Measurements from ENCODE around the gene VEGFA. TPM values are rescaled to one million over a fixed set of nuclear protein-coding genes. Genes with fewer than 3 reads are reported as not detected.
"Not testable (repeated sequence)": the region's sequence is repeated elsewhere in the genome, so short reads cannot be mapped to it uniquely, and the experiment has no call there.

Gene VEGFA
- total RNA-seq, 1 donor from 2014 or later, result 29.0 TPM

DNA sequence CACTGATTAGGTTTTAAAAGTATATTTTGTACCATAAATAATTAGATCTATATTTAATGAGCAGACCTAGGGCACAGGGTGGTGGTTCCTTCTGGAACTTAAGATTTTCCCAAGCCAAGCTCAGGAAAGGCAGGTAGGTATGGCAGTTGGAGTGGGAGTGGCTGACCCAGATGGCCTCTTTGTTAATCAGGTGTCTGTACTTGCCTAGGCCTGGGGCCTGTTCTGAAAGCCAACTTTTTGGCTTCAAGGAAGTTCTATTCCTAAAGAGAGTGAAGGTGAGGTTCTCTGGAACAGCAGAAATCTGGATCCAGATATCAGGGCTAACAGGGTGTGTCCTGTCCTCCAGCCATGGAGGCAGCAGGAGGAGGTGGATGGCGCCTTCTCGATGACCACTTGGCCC, 44.9 kb downstream of the VEGFA start:
- H3K4me3 Mint-ChIP-seq, result no peak overlapping the region
- no peaks in the 10 kb centered on the region for H3K36me3 Mint-ChIP-seq (ENCODE audit: low read depth)
- no peaks in the 10 kb centered on the region for H3K4me1 Mint-ChIP-seq
- DNase-seq, result no peak
- no peak for ATAC-seq (ENCODE audit: low read depth)
- H3K27ac Mint-ChIP-seq, result no peak overlapping the region
- H3K27me3 Mint-ChIP-seq, result peaks cover 14% of the 10 kb centered on the region
- intact Hi-C loops (cut with micrococcal nuclease), result no loop called here
- ChIA-PET CTCF (interaction anchor here (1.6 kb wide), 1 partner anchor 46 kb away, joined by 3 read pairs; no protein-coding TSS in a partner anchor), POLR2A (no interaction called here)
- no peaks in the 10 kb centered on the region for H3K9me3 Mint-ChIP-seq
- TF ChIP-seq, protein P1, sequence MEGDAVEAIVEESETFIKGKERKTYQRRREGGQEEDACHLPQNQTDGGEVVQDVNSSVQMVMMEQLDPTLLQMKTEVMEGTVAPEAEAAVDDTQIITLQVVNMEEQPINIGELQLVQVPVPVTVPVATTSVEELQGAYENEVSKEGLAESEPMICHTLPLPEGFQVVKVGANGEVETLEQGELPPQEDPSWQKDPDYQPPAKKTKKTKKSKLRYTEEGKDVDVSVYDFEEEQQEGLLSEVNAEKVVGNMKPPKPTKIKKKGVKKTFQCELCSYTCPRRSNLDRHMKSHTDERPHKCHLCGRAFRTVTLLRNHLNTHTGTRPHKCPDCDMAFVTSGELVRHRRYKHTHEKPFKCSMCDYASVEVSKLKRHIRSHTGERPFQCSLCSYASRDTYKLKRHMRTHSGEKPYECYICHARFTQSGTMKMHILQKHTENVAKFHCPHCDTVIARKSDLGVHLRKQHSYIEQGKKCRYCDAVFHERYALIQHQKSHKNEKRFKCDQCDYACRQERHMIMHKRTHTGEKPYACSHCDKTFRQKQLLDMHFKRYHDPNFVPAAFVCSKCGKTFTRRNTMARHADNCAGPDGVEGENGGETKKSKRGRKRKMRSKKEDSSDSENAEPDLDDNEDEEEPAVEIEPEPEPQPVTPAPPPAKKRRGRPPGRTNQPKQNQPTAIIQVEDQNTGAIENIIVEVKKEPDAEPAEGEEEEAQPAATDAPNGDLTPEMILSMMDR (IDR thresholded peaks at IDR 0.05), result no peak

DNA sequence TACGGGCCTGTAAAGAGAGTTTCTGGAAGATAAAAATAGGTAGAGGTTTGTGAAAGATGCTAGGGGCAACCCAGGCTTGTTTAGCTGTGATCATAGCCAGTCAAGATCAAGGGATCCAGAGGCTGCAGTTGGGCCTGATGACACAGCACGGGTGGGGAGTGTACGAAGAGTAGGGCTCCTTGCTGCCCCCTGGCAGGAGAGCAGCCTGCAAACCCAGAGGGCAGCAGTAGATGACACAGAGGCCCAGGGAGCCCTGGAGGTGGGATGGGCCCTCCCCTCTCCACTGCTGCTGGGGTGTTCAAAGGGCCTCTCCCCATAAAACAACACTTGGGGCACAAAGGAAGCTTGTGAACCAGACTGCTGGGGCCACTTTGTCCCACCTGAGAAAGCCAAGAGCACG, 47.2 kb downstream of the VEGFA start:
- H3K36me3 Mint-ChIP-seq (ENCODE audit: low read depth), result no peaks in the 10 kb centered on the region
- peaks cover 19% of the 10 kb centered on the region for H3K27me3 Mint-ChIP-seq
- ChIA-PET POLR2A (no interaction called here), CTCF (interaction anchor here (1.0 to 1.3 kb wide), 3 partner anchors 47 to 92 kb away, joined by 3 to 5 read pairs (median 5); partner anchors contain the start of gene VEGFA)
- no peak overlapping the region for H3K27ac Mint-ChIP-seq
- ATAC-seq (ENCODE audit: low read depth) (peak; percentile 71), DNase-seq (no peak)
- intact Hi-C loops (cut with micrococcal nuclease), result loop anchor here (1.0 kb wide), 3 partner anchors 48 to 150 kb away; no protein-coding TSS in a partner anchor
- no peak overlapping the region for H3K4me3 Mint-ChIP-seq
- TF ChIP-seq, protein P1 (IDR thresholded peaks at IDR 0.05), result no peak
- H3K4me1 Mint-ChIP-seq, result no peaks in the 10 kb centered on the region
- H3K9me3 Mint-ChIP-seq, result no peaks in the 10 kb centered on the region

DNA sequence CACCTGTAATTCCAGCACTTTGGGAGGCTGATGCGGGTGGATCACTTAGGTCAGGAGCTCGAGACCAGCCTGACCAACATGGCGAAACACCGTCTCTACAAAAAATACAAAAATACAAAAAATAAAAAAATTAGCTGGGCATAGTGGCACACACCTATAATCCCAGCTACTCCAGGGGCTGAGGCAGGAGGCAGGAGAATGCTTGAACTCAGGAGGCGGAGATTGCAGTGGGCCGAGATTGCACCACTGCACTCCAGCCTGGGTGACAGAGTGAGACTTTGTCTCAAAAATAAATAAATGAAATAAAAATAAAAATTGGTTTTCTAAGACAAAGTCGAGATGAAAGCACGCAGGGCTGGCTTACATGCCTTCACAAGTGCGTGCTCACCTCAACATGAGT, 49.0 kb downstream of the VEGFA start:
- CTCF ChIA-PET; intact Hi-C loops (cut with micrococcal nuclease); H3K4me1 Mint-ChIP-seq; H3K27ac Mint-ChIP-seq; ATAC-seq (ENCODE audit: low read depth); POLR2A ChIA-PET; H3K4me3 Mint-ChIP-seq; DNase-seq; H3K36me3 Mint-ChIP-seq (ENCODE audit: low read depth); H3K9me3 Mint-ChIP-seq: not testable (repeated sequence)
- H3K27me3 Mint-ChIP-seq, result peaks cover 19% of the 10 kb centered on the region

DNA sequence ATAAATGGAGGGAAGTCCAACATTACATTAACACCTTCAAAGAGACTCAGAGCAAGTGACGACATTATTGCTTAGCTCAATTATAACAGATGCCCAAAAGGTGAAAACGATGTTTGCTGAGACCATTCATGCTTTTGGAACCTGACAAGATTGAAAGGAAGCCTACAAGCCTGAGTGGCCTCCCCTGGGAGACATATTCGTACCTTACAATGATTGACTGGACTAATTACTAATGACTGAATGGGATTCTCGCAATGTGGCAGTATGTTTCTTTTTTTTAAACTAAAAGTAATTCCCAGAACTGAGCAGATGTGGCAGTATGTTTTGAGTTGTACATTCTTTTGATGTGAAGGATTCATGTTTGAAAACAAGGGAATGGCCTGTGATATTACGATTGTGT, 49.9 kb downstream of the VEGFA start:
- TF ChIP-seq, protein P1 (IDR thresholded peaks at IDR 0.05), result no peak
- Mint-ChIP-seq H3K9me3 (no peaks in the 10 kb centered on the region), H3K27ac (no peak overlapping the region), H3K4me1 (no peaks in the 10 kb centered on the region), H3K27me3 (peaks cover 19% of the 10 kb centered on the region), H3K36me3 (ENCODE audit: low read depth) (no peaks in the 10 kb centered on the region), H3K4me3 (no peak overlapping the region)
- ATAC-seq (ENCODE audit: low read depth) (no peak), DNase-seq (no peak)
- intact Hi-C loops (cut with micrococcal nuclease), result no loop called here
- ChIA-PET CTCF (no interaction called here), POLR2A (interaction anchor here (0.6 kb wide), 1 partner anchor 650 kb away, joined by 4 read pairs; no protein-coding TSS in a partner anchor)

DNA sequence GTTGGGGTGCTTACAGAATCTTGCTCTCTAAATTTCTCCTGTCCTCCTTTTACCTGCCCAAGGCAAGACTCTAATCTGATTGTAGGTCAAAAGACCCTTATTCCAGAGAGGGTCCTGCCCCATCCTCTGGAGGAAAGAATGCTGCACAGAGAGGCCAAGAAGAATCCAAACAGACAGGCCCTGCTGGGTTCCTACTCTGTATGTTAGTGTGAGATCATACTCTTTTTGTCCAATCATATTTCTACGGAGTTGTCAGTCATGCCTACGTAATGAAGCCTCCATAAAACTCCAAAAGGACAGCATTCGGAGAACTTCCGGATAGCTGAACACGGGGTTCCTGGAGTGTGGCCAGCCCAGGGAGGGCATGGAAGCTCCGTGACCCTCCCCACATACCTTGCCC, 50.5 kb downstream of the VEGFA start:
- no peak for DNase-seq
- ChIA-PET POLR2A (no interaction called here), CTCF (no interaction called here)
- no peaks in the 10 kb centered on the region for H3K9me3 Mint-ChIP-seq
- TF ChIP-seq, protein P1 (IDR thresholded peaks at IDR 0.05), result no peak
- H3K36me3 Mint-ChIP-seq (ENCODE audit: low read depth), result no peaks in the 10 kb centered on the region
- peaks cover 19% of the 10 kb centered on the region for H3K27me3 Mint-ChIP-seq
- H3K4me3 Mint-ChIP-seq, result no peak overlapping the region
- intact Hi-C loops (cut with micrococcal nuclease), result no loop called here
- no peaks in the 10 kb centered on the region for H3K4me1 Mint-ChIP-seq
- no peak for ATAC-seq (ENCODE audit: low read depth)
- no peak overlapping the region for H3K27ac Mint-ChIP-seq
